CD4-positive, alpha-beta T cell treated with Interleukin-10 for 1 hour (primary cell): ENCODE measurements around the gene WDHD1.
"Not testable (repeated sequence)": the region's sequence is repeated elsewhere in the genome, so short reads cannot be mapped to it uniquely, and the experiment has no call there.

Experiments
- DNase-seq: peaks from one replicate; pipeline ENCODE4 v3.0.0-alpha.2; 2020

The WDHD1 gene

GRCh38 chr14:54946500-54946899, 80.4 kb downstream of the WDHD1 start:
- no peak for DNase-seq

- no peak for DNase-seq
Observed at GRCh38 chr14:54944737-54945391, 82.0 kb downstream of the WDHD1 start.

- no peak for DNase-seq
Observed at GRCh38 chr14:54942913-54943312, 84.0 kb downstream of the WDHD1 start.

GRCh38 chr14:54936816-54937215, 90.1 kb downstream of the WDHD1 start:
- DNase-seq, result no peak

- no peak for DNase-seq
Observed at GRCh38 chr14:54935958-54936357, 90.9 kb downstream of the WDHD1 start.

- no peak for DNase-seq
Observed at GRCh38 chr14:54935100-54935499, 91.8 kb downstream of the WDHD1 start.

GRCh38 chr14:54933006-54933405, 93.9 kb downstream of the WDHD1 start:
- DNase-seq, result no peak

GRCh38 chr14:54931598-54932340, 95.1 kb downstream of the WDHD1 start:
- no peak for DNase-seq

GRCh38 chr14:54931101-54931500, 95.8 kb downstream of the WDHD1 start:
- DNase-seq, result no peak

GRCh38 chr14:54929556-54929955, 97.3 kb downstream of the WDHD1 start:
- no peak for DNase-seq

- DNase-seq, result no peak
Observed at GRCh38 chr14:54928216-54928615, 98.7 kb downstream of the WDHD1 start.

- no peak for DNase-seq
Observed at GRCh38 chr14:54927551-54927950, 99.3 kb downstream of the WDHD1 start.

- DNase-seq, result not testable (repeated sequence)
Observed at GRCh38 chr14:54926570-54926969, 100.3 kb downstream of the WDHD1 start.

GRCh38 chr14:54922598-54922997, 104.3 kb downstream of the WDHD1 start:
- no peak for DNase-seq

GRCh38 chr14:54920052-54920451, 106.8 kb downstream of the WDHD1 start:
- DNase-seq, result no peak

- no peak for DNase-seq
Observed at GRCh38 chr14:54919330-54919729, 107.6 kb downstream of the WDHD1 start.

- no peak for DNase-seq
Observed at GRCh38 chr14:54918427-54918826, 108.5 kb downstream of the WDHD1 start.

- no peak for DNase-seq
Observed at GRCh38 chr14:54916101-54916500, 110.8 kb downstream of the WDHD1 start.

- no peak for DNase-seq
Observed at GRCh38 chr14:54909817-54910558, 116.9 kb downstream of the WDHD1 start.

- not testable (repeated sequence) for DNase-seq
Observed at GRCh38 chr14:54908973-54909372, 117.9 kb downstream of the WDHD1 start.

- peak; percentile 41 for DNase-seq
Observed at GRCh38 chr14:54908190-54908589, 118.7 kb downstream of the WDHD1 start.

GRCh38 chr14:54906075-54906474, 120.8 kb downstream of the WDHD1 start:
- DNase-seq, result no peak

- peak; percentile 85 for DNase-seq
Observed at GRCh38 chr14:54902521-54903420, 124.1 kb downstream of the WDHD1 start, which contains the start of gene GCH1. Gene GCH1, minus strand, starts transcription at chr14:54902826. Its CDS starts 163 bp downstream, at chr14:54902663.
